Measurements from ENCODE around the gene PRKCA. TPM values are rescaled to one million over a fixed set of nuclear protein-coding genes. Genes with fewer than 3 reads are reported as not detected.
"Not testable (repeated sequence)": the region's sequence is repeated elsewhere in the genome, so short reads cannot be mapped to it uniquely, and the experiment has no call there.

PRKCA gene
- total RNA-seq, 1 donor from 2014 or later = 2.2 TPM

- intact Hi-C loops (cut with micrococcal nuclease) = no loop called here
- no peaks in the 10 kb centered on the region for H3K4me1 Mint-ChIP-seq
- no peaks in the 10 kb centered on the region for H3K27me3 Mint-ChIP-seq
- ATAC-seq (ENCODE audit: low read depth) = no peak
- no peaks in the 10 kb centered on the region for H3K36me3 Mint-ChIP-seq (ENCODE audit: low read depth)
- H3K4me3 Mint-ChIP-seq = no peak overlapping the region
- no peak overlapping the region for H3K27ac Mint-ChIP-seq
- no peak for DNase-seq
- H3K9me3 Mint-ChIP-seq = peaks cover 8% of the 10 kb centered on the region
- CTCF ChIA-PET = no interaction called here
- POLR2A ChIA-PET = no interaction called here
- no peak for TF ChIP-seq CTCF (IDR thresholded peaks at IDR 0.05)
These were observed 173.6 kb downstream of the PRKCA start for GRCh38 chr17:66476014-66476413.

- H3K27me3 Mint-ChIP-seq = no peaks in the 10 kb centered on the region
- no peaks in the 10 kb centered on the region for H3K4me1 Mint-ChIP-seq
- H3K4me3 Mint-ChIP-seq = no peak overlapping the region
- H3K9me3 Mint-ChIP-seq = peaks cover 8% of the 10 kb centered on the region
- CTCF ChIA-PET = no interaction called here
- POLR2A ChIA-PET = no interaction called here
- no peaks in the 10 kb centered on the region for H3K36me3 Mint-ChIP-seq (ENCODE audit: low read depth)
- intact Hi-C loops (cut with micrococcal nuclease) = no loop called here
- ATAC-seq (ENCODE audit: low read depth) = no peak
- H3K27ac Mint-ChIP-seq = no peak overlapping the region
- no peak for DNase-seq
- no peak for TF ChIP-seq CTCF (IDR thresholded peaks at IDR 0.05)
These were observed 175.3 kb downstream of the PRKCA start for GRCh38 chr17:66477615-66478283.

- H3K36me3 Mint-ChIP-seq (ENCODE audit: low read depth); H3K27ac Mint-ChIP-seq; DNase-seq; ATAC-seq (ENCODE audit: low read depth); H3K4me3 Mint-ChIP-seq; intact Hi-C loops (cut with micrococcal nuclease); H3K4me1 Mint-ChIP-seq; H3K9me3 Mint-ChIP-seq; CTCF ChIA-PET; POLR2A ChIA-PET; H3K27me3 Mint-ChIP-seq: not testable (repeated sequence)
These were observed 176.9 kb downstream of the PRKCA start for GRCh38 chr17:66479230-66479889.

DNA sequence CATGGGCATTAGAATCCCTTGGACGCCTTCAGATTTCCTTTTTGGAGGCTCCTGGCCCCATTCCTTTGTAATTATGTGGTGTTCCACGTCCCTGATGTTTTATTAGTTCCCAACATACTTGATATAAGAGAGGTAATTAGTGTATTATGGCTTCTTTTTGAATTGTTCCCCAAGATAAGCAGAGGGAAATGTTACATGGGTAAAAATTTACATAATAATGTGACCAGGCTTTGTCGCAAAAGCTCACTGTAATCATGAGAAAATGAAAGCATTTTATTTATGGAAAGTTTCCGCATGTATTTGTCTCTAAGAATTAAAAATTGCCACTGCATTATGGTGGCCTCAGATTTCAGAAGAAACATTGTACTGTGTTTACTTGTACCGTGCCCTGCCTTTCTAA lies 177.8 kb downstream of the PRKCA start:
- CTCF ChIA-PET = no interaction called here
- intact Hi-C loops (cut with micrococcal nuclease) = no loop called here
- Mint-ChIP-seq H3K36me3 (ENCODE audit: low read depth) (no peaks in the 10 kb centered on the region), H3K4me1 (no peaks in the 10 kb centered on the region), H3K27ac (no peak overlapping the region), H3K27me3 (no peaks in the 10 kb centered on the region), H3K9me3 (peaks cover 8% of the 10 kb centered on the region), H3K4me3 (no peak overlapping the region)
- POLR2A ChIA-PET = no interaction called here
- DNase-seq (no peak), ATAC-seq (ENCODE audit: low read depth) (no peak)
- TF ChIP-seq CTCF (IDR thresholded peaks at IDR 0.05) = no peak

DNA sequence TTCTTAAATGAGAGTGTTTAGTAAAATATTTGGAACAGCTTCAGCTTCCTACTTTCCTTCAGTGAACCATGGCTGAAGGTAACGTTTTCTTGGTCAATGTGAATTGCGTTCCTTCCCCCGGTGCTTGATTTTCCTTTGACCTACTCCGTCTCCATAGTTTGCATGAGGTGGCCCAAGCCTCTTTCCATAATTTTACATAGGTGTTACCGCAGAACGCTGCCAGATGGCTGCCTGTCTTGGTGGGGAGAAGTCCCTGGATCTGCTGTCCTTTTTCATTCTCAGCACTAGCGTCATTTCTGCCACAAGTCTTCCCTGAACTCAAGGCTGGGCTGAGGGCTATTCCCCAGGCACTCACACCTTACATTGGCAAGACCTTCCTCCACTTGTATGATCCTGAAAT lies 178.4 kb downstream of the PRKCA start:
- no peak for TF ChIP-seq CTCF (IDR thresholded peaks at IDR 0.05)
- no peaks in the 10 kb centered on the region for H3K4me1 Mint-ChIP-seq
- DNase-seq (no peak), ATAC-seq (ENCODE audit: low read depth) (no peak)
- no peak overlapping the region for H3K27ac Mint-ChIP-seq
- ChIA-PET CTCF (no interaction called here), POLR2A (no interaction called here)
- no peak overlapping the region for H3K4me3 Mint-ChIP-seq
- intact Hi-C loops (cut with micrococcal nuclease) = no loop called here
- no peaks in the 10 kb centered on the region for H3K36me3 Mint-ChIP-seq (ENCODE audit: low read depth)
- H3K9me3 Mint-ChIP-seq = peaks cover 8% of the 10 kb centered on the region
- H3K27me3 Mint-ChIP-seq = no peaks in the 10 kb centered on the region
